ENCODE measurements around the gene OSBPL7. TPM values are rescaled to one million over a fixed set of nuclear protein-coding genes. Genes with fewer than 3 reads are reported as not detected.
A peak's percentile ranks its signal among the peaks of the same experiment; 100 is the strongest.

Gene OSBPL7
- polyA plus RNA-seq, 2 of the 4 experiments (the other 2 are of a cell fraction), result 7.0 to 15.4 TPM

DNA sequence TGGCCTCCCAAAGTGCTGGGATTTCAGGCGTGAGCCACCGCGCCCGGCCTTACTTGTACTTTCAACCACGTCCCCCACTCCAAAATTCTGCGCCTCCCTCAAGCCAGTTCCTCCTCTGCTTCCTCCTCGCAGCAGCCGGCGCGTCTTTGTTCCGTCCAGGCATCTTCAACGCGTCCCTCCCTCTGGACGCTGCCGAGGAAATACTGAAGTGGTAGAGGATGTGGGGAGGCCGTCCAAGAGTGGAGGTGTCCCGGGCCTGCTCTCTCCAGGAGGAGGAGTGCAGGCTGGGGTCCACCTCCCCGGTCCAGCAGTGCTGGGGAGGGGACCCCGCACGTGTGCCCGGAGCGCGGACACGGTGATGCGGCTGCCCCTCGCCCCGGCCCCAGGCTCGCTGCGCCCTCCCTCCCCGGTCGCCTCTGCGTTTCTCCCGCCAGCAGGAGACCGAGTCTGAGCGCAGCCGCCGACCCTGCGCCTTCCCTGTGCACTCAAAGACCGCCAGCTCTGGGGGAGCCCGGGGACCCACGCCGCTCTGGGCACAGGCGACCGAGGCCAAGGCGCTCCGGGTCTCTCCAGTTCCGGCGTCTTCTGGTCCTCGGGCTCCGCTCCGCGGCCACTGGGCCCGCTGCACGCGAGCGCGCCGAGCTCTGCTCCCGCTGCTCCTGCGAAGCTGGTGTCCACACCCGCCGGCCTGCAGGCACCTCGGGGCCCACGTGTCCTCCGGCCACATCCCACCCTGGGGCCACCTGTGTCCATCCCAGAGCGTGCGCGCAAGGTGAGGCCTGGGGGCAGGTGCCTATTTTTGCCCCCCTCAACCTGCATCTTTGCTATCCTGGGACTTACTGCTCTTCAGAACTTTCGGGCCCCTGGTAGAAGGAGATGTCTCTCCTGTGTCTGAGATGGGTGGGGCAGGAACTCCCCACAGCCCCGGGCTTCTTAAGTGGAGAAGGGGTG is 31.7 kb downstream of the OSBPL7 start:
- H3K4me3 ChIP-seq, result peak overlapping the region; percentile 48
- POLR2A ChIA-PET, result interaction anchor here (0.7 to 1.6 kb wide), 3 partner anchors 42 to 72 kb away, joined by 4 to 7 read pairs (median 5); partner anchors contain the start of genes LRRC46, MRPL10 and TBX21
- peak; percentile 79 to 92 for DNase-seq (ENCODE audit: low read depth in 1 of 2, low spot score in 1 of 2)
- H3K4me2 ChIP-seq, result peak overlapping the region; percentile 94
- 2% methylated on average over 62 of the region's 70 CpGs for WGBS (ENCODE audit: missing lambda C conversion rate)
- peaks cover 3% of the 10 kb centered on the region; the same call in 1 of the 3 replicates for H3K4me1 ChIP-seq
- no peaks in the 10 kb centered on the region for H3K9me3 ChIP-seq
- TF ChIP-seq, protein P1, sequence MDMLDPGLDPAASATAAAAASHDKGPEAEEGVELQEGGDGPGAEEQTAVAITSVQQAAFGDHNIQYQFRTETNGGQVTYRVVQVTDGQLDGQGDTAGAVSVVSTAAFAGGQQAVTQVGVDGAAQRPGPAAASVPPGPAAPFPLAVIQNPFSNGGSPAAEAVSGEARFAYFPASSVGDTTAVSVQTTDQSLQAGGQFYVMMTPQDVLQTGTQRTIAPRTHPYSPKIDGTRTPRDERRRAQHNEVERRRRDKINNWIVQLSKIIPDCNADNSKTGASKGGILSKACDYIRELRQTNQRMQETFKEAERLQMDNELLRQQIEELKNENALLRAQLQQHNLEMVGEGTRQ (IDR thresholded peaks at IDR 0.05), result peak; percentile 69
- TF ChIP-seq RAD21 (conservative IDR thresholded peaks at IDR 0.05 in 1 of 2, IDR thresholded peaks at IDR 0.05 in 1 of 2), result peak; percentile 71 to 84
- TF ChIP-seq, protein P2, sequence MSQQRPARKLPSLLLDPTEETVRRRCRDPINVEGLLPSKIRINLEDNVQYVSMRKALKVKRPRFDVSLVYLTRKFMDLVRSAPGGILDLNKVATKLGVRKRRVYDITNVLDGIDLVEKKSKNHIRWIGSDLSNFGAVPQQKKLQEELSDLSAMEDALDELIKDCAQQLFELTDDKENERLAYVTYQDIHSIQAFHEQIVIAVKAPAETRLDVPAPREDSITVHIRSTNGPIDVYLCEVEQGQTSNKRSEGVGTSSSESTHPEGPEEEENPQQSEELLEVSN (IDR thresholded peaks at IDR 0.05; ENCODE audit: borderline replicate concordance, low read depth), result peak; percentile 92
- no peak for TF ChIP-seq EHMT2 (IDR thresholded peaks at IDR 0.05; ENCODE audit: low read depth)
- peak; percentile 1; the same call in 1 of the 2 replicates for TF ChIP-seq ZC3H11A (IDR thresholded peaks at IDR 0.05)
- TF ChIP-seq, protein P3, sequence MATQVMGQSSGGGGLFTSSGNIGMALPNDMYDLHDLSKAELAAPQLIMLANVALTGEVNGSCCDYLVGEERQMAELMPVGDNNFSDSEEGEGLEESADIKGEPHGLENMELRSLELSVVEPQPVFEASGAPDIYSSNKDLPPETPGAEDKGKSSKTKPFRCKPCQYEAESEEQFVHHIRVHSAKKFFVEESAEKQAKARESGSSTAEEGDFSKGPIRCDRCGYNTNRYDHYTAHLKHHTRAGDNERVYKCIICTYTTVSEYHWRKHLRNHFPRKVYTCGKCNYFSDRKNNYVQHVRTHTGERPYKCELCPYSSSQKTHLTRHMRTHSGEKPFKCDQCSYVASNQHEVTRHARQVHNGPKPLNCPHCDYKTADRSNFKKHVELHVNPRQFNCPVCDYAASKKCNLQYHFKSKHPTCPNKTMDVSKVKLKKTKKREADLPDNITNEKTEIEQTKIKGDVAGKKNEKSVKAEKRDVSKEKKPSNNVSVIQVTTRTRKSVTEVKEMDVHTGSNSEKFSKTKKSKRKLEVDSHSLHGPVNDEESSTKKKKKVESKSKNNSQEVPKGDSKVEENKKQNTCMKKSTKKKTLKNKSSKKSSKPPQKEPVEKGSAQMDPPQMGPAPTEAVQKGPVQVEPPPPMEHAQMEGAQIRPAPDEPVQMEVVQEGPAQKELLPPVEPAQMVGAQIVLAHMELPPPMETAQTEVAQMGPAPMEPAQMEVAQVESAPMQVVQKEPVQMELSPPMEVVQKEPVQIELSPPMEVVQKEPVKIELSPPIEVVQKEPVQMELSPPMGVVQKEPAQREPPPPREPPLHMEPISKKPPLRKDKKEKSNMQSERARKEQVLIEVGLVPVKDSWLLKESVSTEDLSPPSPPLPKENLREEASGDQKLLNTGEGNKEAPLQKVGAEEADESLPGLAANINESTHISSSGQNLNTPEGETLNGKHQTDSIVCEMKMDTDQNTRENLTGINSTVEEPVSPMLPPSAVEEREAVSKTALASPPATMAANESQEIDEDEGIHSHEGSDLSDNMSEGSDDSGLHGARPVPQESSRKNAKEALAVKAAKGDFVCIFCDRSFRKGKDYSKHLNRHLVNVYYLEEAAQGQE (IDR thresholded peaks at IDR 0.05), result no peak
- TF ChIP-seq, protein P4, sequence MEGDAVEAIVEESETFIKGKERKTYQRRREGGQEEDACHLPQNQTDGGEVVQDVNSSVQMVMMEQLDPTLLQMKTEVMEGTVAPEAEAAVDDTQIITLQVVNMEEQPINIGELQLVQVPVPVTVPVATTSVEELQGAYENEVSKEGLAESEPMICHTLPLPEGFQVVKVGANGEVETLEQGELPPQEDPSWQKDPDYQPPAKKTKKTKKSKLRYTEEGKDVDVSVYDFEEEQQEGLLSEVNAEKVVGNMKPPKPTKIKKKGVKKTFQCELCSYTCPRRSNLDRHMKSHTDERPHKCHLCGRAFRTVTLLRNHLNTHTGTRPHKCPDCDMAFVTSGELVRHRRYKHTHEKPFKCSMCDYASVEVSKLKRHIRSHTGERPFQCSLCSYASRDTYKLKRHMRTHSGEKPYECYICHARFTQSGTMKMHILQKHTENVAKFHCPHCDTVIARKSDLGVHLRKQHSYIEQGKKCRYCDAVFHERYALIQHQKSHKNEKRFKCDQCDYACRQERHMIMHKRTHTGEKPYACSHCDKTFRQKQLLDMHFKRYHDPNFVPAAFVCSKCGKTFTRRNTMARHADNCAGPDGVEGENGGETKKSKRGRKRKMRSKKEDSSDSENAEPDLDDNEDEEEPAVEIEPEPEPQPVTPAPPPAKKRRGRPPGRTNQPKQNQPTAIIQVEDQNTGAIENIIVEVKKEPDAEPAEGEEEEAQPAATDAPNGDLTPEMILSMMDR (IDR thresholded peaks at IDR 0.05), result peak; percentile 70
- TF ChIP-seq SMC3 (IDR thresholded peaks at IDR 0.05), result peak; percentile 65
- TF ChIP-seq PHF8 (IDR thresholded peaks at IDR 0.05; ENCODE audit: borderline replicate concordance, low read depth), result no peak
- TF ChIP-seq NFE2L2 (conservative IDR thresholded peaks at IDR 0.05; ENCODE audit: low read length), result no peak
- TF ChIP-seq JUN (IDR thresholded peaks at IDR 0.05), result peak in 1 of 2 experiments; percentile 44; a peak in 1 of 5 replicates
- no peak for TF ChIP-seq MAFK (IDR thresholded peaks at IDR 0.05; ENCODE audit: partially characterized antibody)
- TF ChIP-seq, protein P5, sequence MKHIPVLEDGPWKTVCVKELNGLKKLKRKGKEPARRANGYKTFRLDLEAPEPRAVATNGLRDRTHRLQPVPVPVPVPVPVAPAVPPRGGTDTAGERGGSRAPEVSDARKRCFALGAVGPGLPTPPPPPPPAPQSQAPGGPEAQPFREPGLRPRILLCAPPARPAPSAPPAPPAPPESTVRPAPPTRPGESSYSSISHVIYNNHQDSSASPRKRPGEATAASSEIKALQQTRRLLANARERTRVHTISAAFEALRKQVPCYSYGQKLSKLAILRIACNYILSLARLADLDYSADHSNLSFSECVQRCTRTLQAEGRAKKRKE (CRISPR knock-in tag; IDR thresholded peaks at IDR 0.05; ENCODE audit: low read depth), result no peak
- TF ChIP-seq HDAC2 (IDR thresholded peaks at IDR 0.05), result peak; percentile 83
- TF ChIP-seq, protein P6, sequence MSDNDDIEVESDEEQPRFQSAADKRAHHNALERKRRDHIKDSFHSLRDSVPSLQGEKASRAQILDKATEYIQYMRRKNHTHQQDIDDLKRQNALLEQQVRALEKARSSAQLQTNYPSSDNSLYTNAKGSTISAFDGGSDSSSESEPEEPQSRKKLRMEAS (IDR thresholded peaks at IDR 0.05), result peak; percentile 89
- TF ChIP-seq RNF2 (IDR thresholded peaks at IDR 0.05; ENCODE audit: borderline replicate concordance, low read depth), result peak; percentile 40; the same call in 1 of the 2 replicates
- no peak for FAIRE-seq
- peak overlapping the region; percentile 35 to 78; a peak in 4 of 6 replicates for H3K27ac ChIP-seq
- peak; percentile 99 for ATAC-seq
- CTCF ChIA-PET, result interaction anchor here (0.6 to 2.2 kb wide), 38 partner anchors 8 to 678 kb away, joined by 3 to 20 read pairs (median 6); partner anchors contain the start of gene TBX21
